CD8-positive, alpha-beta memory T cell (primary cell): ENCODE measurements around the gene GLIPR2. TPM values are rescaled to one million over a fixed set of nuclear protein-coding genes. Genes with fewer than 3 reads are reported as not detected.

Source experiments
- CTCF ChIA-PET: fragments of 350-600 bp; sonication (Branson Sonifier 250); formaldehyde crosslinking; loops from one replicate; lab custom pipeline; 2021; ENCODE audit warnings: antibody characterized with exemption; lab: Charles Lee
- POLR2A ChIA-PET: fragments of 350-600 bp; sonication (Branson Sonifier 250); formaldehyde crosslinking; loops from one replicate; lab custom pipeline; 2021; ENCODE audit warnings: antibody characterized with exemption; lab: Charles Lee
- DNase-seq, 5 donors: peaks; one replicate each; pipeline versions ENCODE4 v3.0.0 to v3.0.0-alpha.2; 2020 to 2022; ENCODE audit warnings: mixed read lengths in 1 of 5
- H3K27ac ChIP-seq: one replicate; pipeline ENCODE4 v1.7.0; 2013; ENCODE audit warnings: low read depth, mild to moderate bottlenecking, low read length, moderate library complexity
- H3K27me3 ChIP-seq: 2 replicates; pipeline ENCODE4 v1.7.0; 2013; ENCODE audit warnings: low read length, mild to moderate bottlenecking; ENCODE audit not compliant: insufficient read depth, poor library complexity, severe bottlenecking
- H3K36me3 ChIP-seq: 2 replicates; pipeline ENCODE4 v1.7.0; 2013; ENCODE audit warnings: mild to moderate bottlenecking, low read length, moderate library complexity; ENCODE audit not compliant: insufficient read depth
- H3K4me1 ChIP-seq: 2 replicates; pipeline ENCODE4 v1.7.0; 2013; ENCODE audit warnings: mild to moderate bottlenecking, low read length, moderate library complexity; ENCODE audit not compliant: insufficient read depth
- H3K4me3 ChIP-seq: 2 replicates; pipeline ENCODE4 v1.7.0; 2013; ENCODE audit warnings: mild to moderate bottlenecking, low read length
- H3K9me3 ChIP-seq: 2 replicates; pipeline ENCODE4 v1.7.0; 2013; ENCODE audit warnings: mild to moderate bottlenecking, low read length
- H3K27ac Mint-ChIP-seq, 8 donors: one replicate each; pipeline ENCODE4 v1.8.0; 2020 to 2021; ENCODE audit warnings: mixed read lengths in 8 of 8, mild to moderate bottlenecking in 6 of 8, inconsistent platforms in 3 of 8, moderate library complexity in 3 of 8
- H3K27me3 Mint-ChIP-seq, 2 donors: one replicate each; pipeline ENCODE4 v1.8.0; 2020 to 2021; ENCODE audit warnings: mixed read lengths in 2 of 2, mild to moderate bottlenecking in 1 of 2, moderate library complexity in 1 of 2
- H3K36me3 Mint-ChIP-seq, 3 donors: one replicate each; pipeline ENCODE4 v1.8.0; 2020 to 2021; ENCODE audit warnings: mixed read lengths in 3 of 3, inconsistent platforms in 1 of 3, mild to moderate bottlenecking in 1 of 3
- H3K4me1 Mint-ChIP-seq, 3 donors: one replicate each; pipeline ENCODE4 v1.8.0; 2020 to 2021; ENCODE audit warnings: mixed read lengths in 3 of 3, inconsistent platforms in 1 of 3, mild to moderate bottlenecking in 1 of 3
- H3K4me3 Mint-ChIP-seq, 7 donors: one replicate each; pipeline ENCODE4 v1.8.0; 2020 to 2021; ENCODE audit warnings: mixed read lengths in 7 of 7, mild to moderate bottlenecking in 6 of 7, moderate library complexity in 4 of 7, inconsistent platforms in 2 of 7
- H3K9me3 Mint-ChIP-seq, 5 donors: one replicate each; pipeline ENCODE4 v1.8.0; 2020 to 2022; ENCODE audit warnings: mixed read lengths in 5 of 5, mild to moderate bottlenecking in 3 of 5, moderate library complexity in 2 of 5, inconsistent platforms in 1 of 5
- polyA plus RNA-seq: library from polyadenylated mRNA; unstranded; fragments of 300-500 nt; fragmentation: Illumina TruSeq; gene quantifications from one replicate; pipeline ENCODE4 v1.2.3, GENCODE V29; 2021
- total RNA-seq, 2 experiments: library from RNA; stranded (reverse); gene quantifications; one replicate each; pipeline ENCODE4 v1.2.3, GENCODE V29; 2021

GLIPR2 gene
- total and polyA plus RNA-seq, 3 experiments from 2014 or later = 17.1 to 139 (median 17.5) TPM

DNA sequence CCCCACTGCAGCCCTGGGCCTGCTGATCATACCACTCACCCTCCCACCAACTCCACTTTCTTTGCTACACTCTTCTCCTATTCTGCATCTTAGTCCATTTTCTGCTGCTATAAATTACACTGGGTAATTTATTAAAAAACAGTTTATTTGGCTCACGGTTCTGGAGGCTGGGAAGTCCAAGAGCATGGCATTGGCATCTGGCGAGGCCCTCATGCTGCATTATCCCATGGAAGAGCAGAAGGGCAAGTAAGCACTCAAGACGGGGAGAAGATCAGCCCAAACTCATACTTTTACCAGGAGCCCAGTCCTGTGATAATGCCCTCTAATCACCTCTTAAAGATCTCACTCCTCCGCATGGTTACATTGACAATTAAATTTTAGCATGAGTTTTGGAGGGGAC is 9.4 kb downstream of the GLIPR2 start:
- peaks cover 5% of the 10 kb centered on the region for H3K9me3 ChIP-seq
- no peak overlapping the region for H3K27ac ChIP-seq
- peaks cover 0 to 9% (median 6%) of the 10 kb centered on the region in 5 donors for H3K9me3 Mint-ChIP-seq
- H3K4me1 ChIP-seq = peaks cover 98% of the 10 kb centered on the region
- ChIA-PET POLR2A (no interaction called here), CTCF (interaction anchor here (3.7 to 4.4 kb wide), 2 partner anchors 20 to 44 kb away, joined by 28 to 29 read pairs; no protein-coding TSS in a partner anchor)
- H3K27me3 Mint-ChIP-seq = peaks cover 0 to 3% of the 10 kb centered on the region in 2 donors
- peaks cover 12 to 24% (median 20%) of the 10 kb centered on the region in 3 donors for H3K36me3 Mint-ChIP-seq
- no peak overlapping the region for H3K4me3 ChIP-seq
- H3K4me1 Mint-ChIP-seq = peaks cover 91 to 97% (median 91%) of the 10 kb centered on the region in 3 donors
- H3K4me3 Mint-ChIP-seq = peak overlapping the region; percentile 39 to 97 (median 93)
- H3K27me3 ChIP-seq = no peaks in the 10 kb centered on the region
- H3K27ac Mint-ChIP-seq = peak overlapping the region; percentile 79 to 99 (median 98)
- no peaks in the 10 kb centered on the region for H3K36me3 ChIP-seq
- DNase-seq = no peak

DNA sequence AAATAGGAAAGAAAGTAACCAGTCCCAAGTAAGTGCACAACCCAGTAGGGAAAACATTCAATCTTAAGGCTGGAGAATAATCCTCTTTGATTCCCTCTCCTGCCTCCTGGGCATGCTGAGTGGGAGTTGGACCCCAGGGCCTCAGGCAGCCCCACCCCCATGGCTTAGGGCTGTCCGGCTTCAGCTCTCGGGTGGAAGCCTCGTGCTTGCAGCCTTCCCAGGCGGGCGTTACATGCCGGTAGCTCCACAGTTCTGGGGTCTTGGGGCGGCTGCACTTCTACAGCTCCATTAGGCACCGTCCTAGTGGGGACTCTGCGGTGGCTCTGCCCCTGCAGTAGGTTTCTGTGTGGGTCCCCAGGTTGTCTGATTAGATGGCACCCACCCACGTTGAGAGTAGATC is 10.1 kb downstream of the GLIPR2 start:
- no peak for DNase-seq
- Mint-ChIP-seq H3K4me1 (peaks cover 91 to 98% (median 92%) of the 10 kb centered on the region in 3 donors), H3K27me3 (peaks cover 0 to 3% of the 10 kb centered on the region in 2 donors), H3K36me3 (peaks cover 12 to 24% (median 24%) of the 10 kb centered on the region in 3 donors), H3K9me3 (peaks cover 0 to 9% (median 6%) of the 10 kb centered on the region in 5 donors), H3K4me3 (peak overlapping the region in 3 of 7 donors; percentile 93 to 97 (median 96)), H3K27ac (peak overlapping the region; percentile 77 to 99 (median 96))
- H3K9me3 ChIP-seq = peaks cover 5% of the 10 kb centered on the region
- ChIA-PET CTCF (interaction anchor here (3.7 to 4.4 kb wide), 2 partner anchors 20 to 44 kb away, joined by 28 to 29 read pairs; no protein-coding TSS in a partner anchor), POLR2A (interaction anchor here (1.1 kb wide), 1 partner anchor 10 kb away, joined by 3 read pairs; the partner anchor contains the start of gene GLIPR2)
- H3K4me3 ChIP-seq = no peak overlapping the region
- peaks cover 98% of the 10 kb centered on the region for H3K4me1 ChIP-seq
- no peak overlapping the region for H3K27ac ChIP-seq
- H3K36me3 ChIP-seq = no peaks in the 10 kb centered on the region
- H3K27me3 ChIP-seq = no peaks in the 10 kb centered on the region

DNA sequence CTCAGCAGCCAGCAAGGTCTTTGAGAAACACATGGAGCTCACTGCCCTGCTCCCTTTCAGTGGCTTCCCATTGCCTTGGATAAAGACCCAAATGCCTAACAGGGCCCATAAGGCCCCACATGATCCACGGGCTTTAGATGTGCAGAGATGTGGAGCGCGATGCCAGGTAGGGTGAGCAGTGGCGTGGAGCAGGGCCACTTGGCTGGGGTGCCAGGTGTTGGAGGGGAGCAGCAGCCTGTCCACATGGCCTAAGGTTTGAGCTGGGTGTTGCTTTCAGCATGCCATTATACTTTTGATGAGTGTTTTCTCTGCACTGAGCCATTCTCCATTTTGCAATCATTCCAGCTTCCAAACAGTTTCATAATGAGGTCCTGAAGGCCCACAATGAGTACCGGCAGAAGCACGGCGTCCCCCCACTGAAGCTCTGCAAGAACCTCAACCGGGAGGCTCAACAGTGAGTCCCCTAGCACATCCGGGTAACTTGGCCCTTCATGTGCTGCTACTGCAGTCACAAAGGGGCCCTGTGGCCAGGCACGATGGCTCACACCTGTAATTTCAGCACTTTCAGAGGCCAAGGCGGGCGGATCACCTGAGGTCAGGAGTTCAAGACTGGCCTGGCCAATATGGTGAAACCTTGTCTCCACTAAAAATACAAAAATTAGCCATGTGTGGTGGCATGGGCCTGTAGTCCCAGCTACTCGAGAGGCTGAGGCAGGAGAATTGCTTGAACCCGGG is 11.1 kb downstream of the GLIPR2 start:
- peaks cover 0 to 3% of the 10 kb centered on the region in 2 donors for H3K27me3 Mint-ChIP-seq
- CTCF ChIA-PET = interaction anchor here (3.7 to 4.4 kb wide), 3 partner anchors 11 to 45 kb away, joined by 21 to 29 read pairs (median 28); partner anchors contain the start of gene GLIPR2
- POLR2A ChIA-PET = interaction anchor here (1.1 to 2.3 kb wide), 3 partner anchors 7 to 11 kb away, joined by 3 to 12 read pairs (median 8); partner anchors contain the start of gene GLIPR2
- no peak overlapping the region for H3K4me3 ChIP-seq
- peaks cover 0 to 9% (median 6%) of the 10 kb centered on the region in 5 donors for H3K9me3 Mint-ChIP-seq
- peaks cover 16 to 29% (median 25%) of the 10 kb centered on the region in 3 donors for H3K36me3 Mint-ChIP-seq
- H3K4me1 Mint-ChIP-seq = peaks cover 89 to 97% (median 91%) of the 10 kb centered on the region in 3 donors
- H3K27ac ChIP-seq = no peak overlapping the region
- no peaks in the 10 kb centered on the region for H3K36me3 ChIP-seq
- H3K9me3 ChIP-seq = peaks cover 5% of the 10 kb centered on the region
- peak overlapping the region; percentile 47 to 75 (median 61) for H3K4me3 Mint-ChIP-seq
- no peaks in the 10 kb centered on the region for H3K27me3 ChIP-seq
- DNase-seq = no peak
- peaks cover 98% of the 10 kb centered on the region for H3K4me1 ChIP-seq
- peak overlapping the region; percentile 77 to 97 (median 92) for H3K27ac Mint-ChIP-seq

DNA sequence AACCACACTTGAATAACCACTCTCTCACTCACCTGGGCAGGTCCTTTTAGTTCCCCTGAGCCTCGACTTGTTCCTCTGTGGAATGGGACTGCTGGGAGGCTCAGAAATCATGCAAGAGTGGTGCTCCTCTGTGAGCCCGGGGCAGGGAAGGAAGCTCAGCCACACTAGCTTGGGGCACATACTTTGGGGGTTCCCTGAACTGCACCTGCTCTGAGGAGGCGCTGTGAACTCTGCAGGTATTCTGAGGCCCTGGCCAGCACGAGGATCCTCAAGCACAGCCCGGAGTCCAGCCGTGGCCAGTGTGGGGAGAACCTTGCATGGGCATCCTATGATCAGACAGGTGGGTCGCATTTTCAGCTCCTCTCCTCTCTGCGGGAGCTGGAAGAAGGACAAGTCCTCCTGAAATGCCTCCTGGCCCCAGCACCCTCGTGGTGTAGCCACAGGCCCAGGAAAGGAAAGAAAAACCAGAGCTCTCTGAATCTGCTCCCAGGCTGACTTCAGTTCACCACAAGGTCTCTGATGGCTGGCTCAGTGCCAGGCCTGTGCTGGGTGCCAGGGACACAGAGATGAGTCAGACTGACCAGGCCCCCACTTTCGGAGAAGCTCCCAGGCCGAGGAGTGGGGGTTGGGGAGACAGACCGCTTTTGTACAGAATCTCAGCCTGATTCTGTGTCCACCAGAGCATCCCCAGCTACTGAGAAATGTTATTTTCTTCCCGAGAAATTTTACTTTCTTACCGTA is 11.9 kb downstream of the GLIPR2 start:
- no peak overlapping the region for H3K27ac ChIP-seq
- DNase-seq = peak; percentile 40 to 89 (median 67)
- no peak overlapping the region for H3K4me3 ChIP-seq
- POLR2A ChIA-PET = interaction anchor here (0.6 to 2.3 kb wide), 4 partner anchors 8 to 42 kb away, joined by 3 to 12 read pairs (median 6); partner anchors contain the start of genes CLTA and GLIPR2
- H3K36me3 ChIP-seq = no peaks in the 10 kb centered on the region
- Mint-ChIP-seq H3K27me3 (peaks cover 0 to 3% of the 10 kb centered on the region in 2 donors), H3K4me1 (peaks cover 85 to 96% (median 90%) of the 10 kb centered on the region in 3 donors), H3K27ac (peak overlapping the region; percentile 77 to 97 (median 92)), H3K4me3 (peak overlapping the region in 5 of 7 donors; percentile 47 to 75 (median 61)), H3K9me3 (peaks cover 0 to 9% (median 6%) of the 10 kb centered on the region in 5 donors), H3K36me3 (peaks cover 16 to 30% (median 29%) of the 10 kb centered on the region in 3 donors)
- H3K9me3 ChIP-seq = peaks cover 5% of the 10 kb centered on the region
- peaks cover 96% of the 10 kb centered on the region for H3K4me1 ChIP-seq
- H3K27me3 ChIP-seq = no peaks in the 10 kb centered on the region
- CTCF ChIA-PET = interaction anchor here (0.8 to 4.4 kb wide), 8 partner anchors 9 to 46 kb away, joined by 3 to 29 read pairs (median 5); partner anchors contain the start of gene GLIPR2

DNA sequence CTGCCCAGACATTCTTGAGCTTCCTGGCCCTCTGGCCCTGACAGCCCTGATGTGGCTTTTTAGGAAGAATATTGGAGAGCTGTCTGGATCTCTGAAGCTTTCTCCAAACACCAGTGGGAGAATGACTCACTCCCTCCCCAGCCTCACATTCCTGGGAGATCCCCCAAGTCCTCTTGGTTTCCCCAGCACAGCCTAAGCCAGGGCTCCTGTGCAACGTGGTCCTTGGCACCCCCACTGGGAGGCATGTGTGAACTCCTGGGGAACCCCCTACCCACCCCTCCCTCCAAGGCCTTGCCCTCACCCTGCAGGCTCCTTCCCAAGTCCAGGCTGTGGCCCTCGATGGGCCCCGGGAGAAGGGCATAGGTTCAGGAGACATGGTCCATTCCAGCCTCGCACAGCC is 12.7 kb downstream of the GLIPR2 start:
- Mint-ChIP-seq H3K27ac (peak overlapping the region; percentile 77 to 99 (median 96)), H3K4me1 (peaks cover 84 to 95% (median 88%) of the 10 kb centered on the region in 3 donors), H3K9me3 (peaks cover 0 to 9% (median 6%) of the 10 kb centered on the region in 5 donors), H3K4me3 (peak overlapping the region in 4 of 7 donors; percentile 51 to 75 (median 62)), H3K36me3 (peaks cover 16 to 30% (median 29%) of the 10 kb centered on the region in 3 donors), H3K27me3 (peaks cover 0 to 3% of the 10 kb centered on the region in 2 donors)
- no peaks in the 10 kb centered on the region for H3K36me3 ChIP-seq
- ChIA-PET POLR2A (interaction anchor here (0.6 to 2.3 kb wide), 4 partner anchors 9 to 41 kb away, joined by 3 to 12 read pairs (median 6); partner anchors contain the start of genes CLTA and GLIPR2), CTCF (interaction anchor here (0.8 to 4.4 kb wide), 8 partner anchors 10 to 47 kb away, joined by 3 to 29 read pairs (median 5); partner anchors contain the start of gene GLIPR2)
- DNase-seq = no peak
- H3K4me3 ChIP-seq = no peak overlapping the region
- H3K4me1 ChIP-seq = peaks cover 90% of the 10 kb centered on the region
- H3K27me3 ChIP-seq = no peaks in the 10 kb centered on the region
- H3K9me3 ChIP-seq = peaks cover 5% of the 10 kb centered on the region
- H3K27ac ChIP-seq = no peak overlapping the region

DNA sequence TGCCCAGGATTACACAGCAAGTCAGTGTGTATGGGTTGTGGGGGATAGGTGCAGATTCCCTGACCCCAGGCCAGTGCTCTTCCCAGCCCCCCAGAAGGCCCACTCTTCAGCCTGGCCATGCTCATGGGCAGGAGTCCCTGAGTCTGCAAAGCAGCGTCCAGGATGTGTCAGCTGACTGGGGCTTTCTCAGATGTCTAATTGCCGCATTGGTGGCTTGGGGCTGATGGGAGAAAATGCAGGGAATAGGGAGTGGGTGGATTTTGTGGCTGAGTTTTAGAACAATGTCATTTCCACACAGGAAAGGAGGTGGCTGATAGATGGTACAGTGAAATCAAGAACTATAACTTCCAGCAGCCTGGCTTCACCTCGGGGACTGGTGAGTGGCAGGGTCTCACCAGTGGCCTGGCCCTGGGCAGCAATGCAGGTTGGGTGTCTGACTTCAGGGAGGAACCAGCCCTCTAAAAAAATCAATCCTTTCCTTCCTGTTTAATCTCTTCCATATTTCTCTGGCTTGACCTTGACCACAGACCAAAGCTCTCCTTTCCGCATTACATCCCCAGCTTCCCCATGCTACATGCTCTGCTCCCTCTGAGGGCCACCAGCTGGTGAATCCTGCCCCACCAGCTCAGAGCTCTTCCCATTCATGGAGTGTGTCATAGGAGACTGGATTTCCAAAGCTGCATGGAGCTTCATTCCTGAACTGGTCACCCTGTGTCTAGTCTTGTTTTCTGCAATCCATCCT is 14.2 kb downstream of the GLIPR2 start:
- H3K27me3 Mint-ChIP-seq = no peaks in the 10 kb centered on the region
- peak overlapping the region; percentile 69 to 90 (median 83) for H3K4me3 Mint-ChIP-seq
- H3K27ac ChIP-seq = peak overlapping the region; percentile 74
- ChIA-PET CTCF (interaction anchor here (1.6 to 8.7 kb wide), 5 partner anchors 10 to 48 kb away, joined by 3 to 58 read pairs (median 21); partner anchors contain the start of genes CLTA and GLIPR2), POLR2A (interaction anchor here (0.6 kb wide), 1 partner anchor 16 kb away, joined by 4 read pairs; no protein-coding TSS in a partner anchor)
- no peaks in the 10 kb centered on the region for H3K9me3 ChIP-seq
- peaks cover 81% of the 10 kb centered on the region for H3K4me1 ChIP-seq
- H3K4me1 Mint-ChIP-seq = peaks cover 76 to 87% (median 76%) of the 10 kb centered on the region in 3 donors
- H3K9me3 Mint-ChIP-seq = peaks cover 0 to 6% (median 3%) of the 10 kb centered on the region in 5 donors
- H3K27me3 ChIP-seq = no peaks in the 10 kb centered on the region
- DNase-seq = peak in 1 of 5 donors; percentile 41
- peaks cover 14 to 34% (median 23%) of the 10 kb centered on the region in 3 donors for H3K36me3 Mint-ChIP-seq
- no peaks in the 10 kb centered on the region for H3K36me3 ChIP-seq
- H3K27ac Mint-ChIP-seq = peak overlapping the region; percentile 94 to 99 (median 99)
- peak overlapping the region; percentile 72 for H3K4me3 ChIP-seq
